PC-3 (cell line): Measurements from ENCODE around the gene CENPB. TPM values are rescaled to one million over a fixed set of nuclear protein-coding genes. Genes with fewer than 3 reads are reported as not detected.

Experiments used
- ATAC-seq: fragments of 200-7000 bp; cut with Tn5 transposase; 2 replicates; pipeline ENCODE4 v1.9.1; 2020; ENCODE audit warnings: mild to moderate bottlenecking, moderate library complexity
- BruUV-seq: library from RNA; stranded (reverse); fragments of 400-500 nt; replicated peaks from 2 replicates; lab custom pipeline; 2021; lab: Mats Ljungman, UMichigan
- CTCF ChIA-PET: fragments of 300-600 bp; sonication (Branson Sonifier 250); formaldehyde crosslinking; loops from one replicate; lab custom pipeline; 2022; ENCODE audit warnings: antibody characterized with exemption; lab: Charles Lee
- POLR2A ChIA-PET: fragments of 300-600 bp; sonication (Branson Sonifier 250); formaldehyde crosslinking; loops from one replicate; lab custom pipeline; 2022; ENCODE audit warnings: antibody characterized with exemption; ENCODE audit not compliant: unreplicated experiment; lab: Charles Lee
- DNase-seq: peaks from one replicate; pipeline ENCODE4 v3.0.0-alpha.2; 2015
- H2AFZ ChIP-seq: fragments of 300-600 bp; sonication (generic); 2 replicates; pipeline ENCODE4 v1.6.0; 2016; ENCODE audit warnings: antibody characterized with exemption, low read length
- H3F3A ChIP-seq: fragments of 300-600 bp; sonication (generic); one replicate; pipeline ENCODE4 v1.6.0; 2017; ENCODE audit warnings: antibody characterized with exemption, low read length, control low read depth, mild to moderate bottlenecking; ENCODE audit not compliant: unreplicated experiment
- H3K27ac ChIP-seq: fragments of 300-600 bp; sonication (generic); 2 replicates; pipeline ENCODE4 v1.5.1; 2016; ENCODE audit warnings: mild to moderate bottlenecking, low read length
- H3K27me3 ChIP-seq: fragments of 300-600 bp; sonication (generic); 2 replicates; pipeline ENCODE4 v1.6.1; 2016; ENCODE audit warnings: low read length, mixed read lengths
- H3K36me3 ChIP-seq: fragments of 300-600 bp; sonication (generic); 2 replicates; pipeline ENCODE4 v1.6.1; 2016; ENCODE audit warnings: low read depth, mixed run types, low read length, mixed read lengths
- H3K4me1 ChIP-seq: fragments of 300-600 bp; sonication (generic); 2 replicates; pipeline ENCODE4 v1.5.1; 2016; ENCODE audit warnings: low read length; ENCODE audit not compliant: insufficient read depth
- H3K4me2 ChIP-seq: fragments of 300-600 bp; sonication (generic); 2 replicates; pipeline ENCODE4 v1.6.0; 2016; ENCODE audit warnings: low read length
- H3K4me3 ChIP-seq: fragments of 300-600 bp; sonication (generic); 2 replicates; pipeline ENCODE4 v1.5.1; 2016; ENCODE audit warnings: mild to moderate bottlenecking, low read length, mixed read lengths
- H3K79me2 ChIP-seq: fragments of 300-600 bp; sonication (generic); 2 replicates; pipeline ENCODE4 v1.6.1; 2017; ENCODE audit warnings: low read length, mixed read lengths
- H3K9ac ChIP-seq: fragments of 300-600 bp; sonication (generic); 2 replicates; pipeline ENCODE4 v1.6.0; 2016; ENCODE audit warnings: mild to moderate bottlenecking, low read length
- H3K9me2 ChIP-seq: fragments of 300-600 bp; sonication (generic); replicated peaks from 2 replicates; pipeline ENCODE4 v1.6.1; 2016; ENCODE audit warnings: mixed run types, low read length, mixed read lengths
- H3K9me3 ChIP-seq: fragments of 300-600 bp; sonication (generic); 2 replicates; pipeline ENCODE4 v1.6.1; 2016; ENCODE audit warnings: low read length, mixed read lengths
- H4K20me1 ChIP-seq: fragments of 300-600 bp; sonication (generic); 2 replicates; pipeline ENCODE4 v1.6.1; 2016; ENCODE audit warnings: low read length, mixed read lengths
- EZH2 ChIP-seq: fragments of 300-600 bp; sonication (generic); IDR thresholded peaks from one replicate; pipeline ENCODE4 v1.6.1; 2017; ENCODE audit warnings: antibody characterized with exemption, mild to moderate bottlenecking, low read length; ENCODE audit not compliant: unreplicated experiment
- EZH2phosphoT487 ChIP-seq: fragments of 300-600 bp; sonication (generic); IDR thresholded peaks from 2 replicates; pipeline ENCODE4 v1.6.1; 2018; ENCODE audit warnings: mild to moderate bottlenecking, antibody characterized with exemption, low read length, borderline replicate concordance
- intact Hi-C: fragments of 100-400 bp; cut with micrococcal nuclease; formaldehyde crosslinking; loops from 2 replicates; pipeline ENCODE4 v1.9.0; 2023
- total RNA-seq: library from RNA; depleted of rRNA; stranded (reverse); fragments of >200 nt; gene quantifications from 2 replicates; pipeline ENCODE4 v1.2.3, GENCODE V29; 2014
- TF ChIP-seq, protein P1 (sequence below): fragments of 300-600 bp; sonication (generic); conservative IDR thresholded peaks from 2 replicates; pipeline ENCODE4 v1.5.1; 2017; ENCODE audit warnings: antibody characterized with exemption, low read depth, mild to moderate bottlenecking, low read length

Gene CENPB
- total RNA-seq, 1 experiment from 2014 or later: 213 TPM

DNA sequence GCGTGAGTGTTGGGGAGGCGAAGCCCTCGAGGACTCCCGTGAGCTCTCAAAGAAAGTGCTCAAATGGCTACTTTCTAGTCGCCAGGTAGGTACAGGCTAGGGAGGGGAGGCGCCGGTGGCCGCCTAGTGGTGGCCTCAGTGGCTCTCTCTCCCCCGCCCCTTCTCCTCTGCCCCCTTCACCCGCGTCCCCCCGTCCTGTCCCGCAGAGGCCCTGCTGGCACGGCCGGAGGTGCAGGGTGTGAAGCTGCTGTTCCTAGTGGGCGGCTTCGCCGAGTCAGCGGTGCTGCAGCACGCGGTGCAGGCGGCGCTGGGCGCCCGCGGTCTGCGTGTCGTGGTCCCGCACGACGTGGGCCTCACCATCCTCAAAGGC, 35.2 kb downstream of the CENPB start:
- TF ChIP-seq EZH2 (no peak), EZH2phosphoT487 (no peak)
- TF ChIP-seq, protein P1, sequence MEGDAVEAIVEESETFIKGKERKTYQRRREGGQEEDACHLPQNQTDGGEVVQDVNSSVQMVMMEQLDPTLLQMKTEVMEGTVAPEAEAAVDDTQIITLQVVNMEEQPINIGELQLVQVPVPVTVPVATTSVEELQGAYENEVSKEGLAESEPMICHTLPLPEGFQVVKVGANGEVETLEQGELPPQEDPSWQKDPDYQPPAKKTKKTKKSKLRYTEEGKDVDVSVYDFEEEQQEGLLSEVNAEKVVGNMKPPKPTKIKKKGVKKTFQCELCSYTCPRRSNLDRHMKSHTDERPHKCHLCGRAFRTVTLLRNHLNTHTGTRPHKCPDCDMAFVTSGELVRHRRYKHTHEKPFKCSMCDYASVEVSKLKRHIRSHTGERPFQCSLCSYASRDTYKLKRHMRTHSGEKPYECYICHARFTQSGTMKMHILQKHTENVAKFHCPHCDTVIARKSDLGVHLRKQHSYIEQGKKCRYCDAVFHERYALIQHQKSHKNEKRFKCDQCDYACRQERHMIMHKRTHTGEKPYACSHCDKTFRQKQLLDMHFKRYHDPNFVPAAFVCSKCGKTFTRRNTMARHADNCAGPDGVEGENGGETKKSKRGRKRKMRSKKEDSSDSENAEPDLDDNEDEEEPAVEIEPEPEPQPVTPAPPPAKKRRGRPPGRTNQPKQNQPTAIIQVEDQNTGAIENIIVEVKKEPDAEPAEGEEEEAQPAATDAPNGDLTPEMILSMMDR: no peak
- Histone ChIP-seq H2AFZ (no peak overlapping the region), H3K79me2 (no peaks in the 10 kb centered on the region), H3F3A (no peaks in the 10 kb centered on the region), H4K20me1 (no peaks in the 10 kb centered on the region), H3K27ac (no peak overlapping the region), H3K36me3 (peaks cover 9% of the 10 kb centered on the region; the same call in 1 of the 2 replicates), H3K9ac (no peak overlapping the region), H3K4me3 (no peak overlapping the region), H3K9me3 (no peaks in the 10 kb centered on the region), H3K9me2 (no peaks in the 10 kb centered on the region), H3K4me1 (no peaks in the 10 kb centered on the region), H3K4me2 (no peak overlapping the region), H3K27me3 (no peaks in the 10 kb centered on the region)
- CTCF ChIA-PET: no interaction called here
- ATAC-seq: no peak
- POLR2A ChIA-PET: interaction anchor here (0.5 kb wide), 1 partner anchor 1480 kb away, joined by 3 read pairs; no protein-coding TSS in a partner anchor
- intact Hi-C loops: no loop called here
- no TSS peak for BruUV-seq
- DNase-seq: no peak

DNA sequence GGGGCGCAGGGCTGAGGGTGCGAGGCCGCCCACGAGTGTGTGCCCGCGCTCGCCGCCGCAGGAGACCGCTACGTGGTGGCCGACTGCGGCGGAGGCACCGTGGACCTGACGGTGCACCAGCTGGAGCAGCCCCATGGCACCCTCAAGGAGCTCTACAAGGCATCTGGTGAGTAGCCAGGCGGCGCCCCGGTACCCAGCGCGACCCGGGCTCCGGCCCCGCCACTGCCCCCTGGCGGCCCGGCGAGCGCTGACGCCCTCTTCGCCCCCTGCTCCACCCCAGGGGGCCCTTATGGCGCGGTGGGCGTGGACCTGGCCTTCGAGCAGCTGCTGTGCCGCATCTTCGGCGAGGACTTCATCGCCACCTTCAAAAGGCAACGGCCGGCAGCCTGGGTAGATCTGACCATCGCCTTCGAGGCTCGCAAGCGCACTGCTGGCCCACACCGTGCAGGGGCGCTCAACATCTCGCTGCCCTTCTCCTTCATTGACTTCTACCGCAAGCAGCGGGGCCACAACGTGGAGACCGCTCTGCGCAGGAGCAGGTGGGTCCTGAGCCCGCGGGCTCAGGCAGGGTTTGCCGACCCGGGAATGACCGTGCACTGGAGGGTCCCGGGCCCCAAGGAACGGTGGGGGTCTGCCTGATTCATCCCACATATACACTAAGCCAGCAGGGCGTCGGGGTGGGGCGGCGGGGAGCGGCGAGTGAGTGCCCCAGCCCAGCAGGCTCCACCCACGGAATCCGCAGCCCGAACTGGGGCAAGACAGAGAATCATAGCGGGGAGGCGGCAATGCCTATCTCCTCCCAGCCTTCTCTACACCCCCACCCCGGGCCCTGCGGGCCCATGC, 36.6 kb downstream of the CENPB start:
- H3K4me2 ChIP-seq: no peak overlapping the region
- H3F3A ChIP-seq: no peaks in the 10 kb centered on the region
- H3K79me2 ChIP-seq: no peaks in the 10 kb centered on the region
- intact Hi-C loops: no loop called here
- H3K4me3 ChIP-seq: no peak overlapping the region
- no peak overlapping the region for H2AFZ ChIP-seq
- H3K9ac ChIP-seq: no peak overlapping the region
- H3K4me1 ChIP-seq: no peaks in the 10 kb centered on the region
- ChIA-PET CTCF (interaction anchor here (0.6 kb wide), 2 partner anchors 31 to 72 kb away, joined by 3 to 5 read pairs; partner anchors contain the start of gene SPEF1), POLR2A (no interaction called here)
- no peaks in the 10 kb centered on the region for H3K9me2 ChIP-seq
- no peaks in the 10 kb centered on the region for H4K20me1 ChIP-seq
- peaks cover 9% of the 10 kb centered on the region; the same call in 1 of the 2 replicates for H3K36me3 ChIP-seq
- H3K9me3 ChIP-seq: no peaks in the 10 kb centered on the region
- ATAC-seq (peak; percentile 18), DNase-seq (no peak)
- TF ChIP-seq, protein P1: peak; percentile 72
- TF ChIP-seq EZH2phosphoT487: no peak
- no peak overlapping the region for H3K27ac ChIP-seq
- no TSS peak for BruUV-seq
- H3K27me3 ChIP-seq: no peaks in the 10 kb centered on the region
